ENCODE measurements around the gene CYP46A1.

Gene CYP46A1

DNA sequence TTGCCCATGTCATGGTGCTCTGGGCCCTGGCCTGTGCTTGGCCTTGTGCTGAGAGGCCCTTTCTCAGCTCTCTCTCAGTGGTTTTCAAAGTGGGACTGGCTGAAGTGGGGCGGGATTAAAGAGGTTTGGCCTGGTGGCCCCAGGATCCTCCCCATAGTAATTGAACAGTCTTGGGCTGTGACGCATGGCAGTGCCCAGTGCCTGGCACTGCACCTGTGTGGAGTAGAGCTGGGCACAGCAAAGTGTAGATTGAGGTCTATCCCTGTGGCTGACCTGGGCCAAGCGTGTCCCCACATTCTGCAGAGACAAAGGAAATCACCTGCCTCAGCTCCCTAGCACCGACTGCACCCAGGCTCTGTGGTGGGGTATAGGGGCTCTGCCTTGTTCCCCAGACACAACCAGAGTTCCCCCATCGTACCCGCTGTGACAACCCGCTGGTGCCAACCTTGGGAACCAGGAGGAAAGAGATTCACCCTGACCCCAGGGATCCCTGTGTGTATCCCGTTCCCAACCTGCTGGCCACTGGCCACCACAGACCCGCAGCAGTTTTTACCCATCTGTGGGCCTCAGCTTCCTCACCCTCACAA is 9.9 kb upstream of the CYP46A1 start:
- FAIRE-seq: no peak
- DNase-seq (ENCODE audit: insufficient read length, low spot score): no peak
- no peak for TF ChIP-seq CTCF (IDR thresholded peaks at IDR 0.05; ENCODE audit: insufficient read depth, missing control alignments)

DNA sequence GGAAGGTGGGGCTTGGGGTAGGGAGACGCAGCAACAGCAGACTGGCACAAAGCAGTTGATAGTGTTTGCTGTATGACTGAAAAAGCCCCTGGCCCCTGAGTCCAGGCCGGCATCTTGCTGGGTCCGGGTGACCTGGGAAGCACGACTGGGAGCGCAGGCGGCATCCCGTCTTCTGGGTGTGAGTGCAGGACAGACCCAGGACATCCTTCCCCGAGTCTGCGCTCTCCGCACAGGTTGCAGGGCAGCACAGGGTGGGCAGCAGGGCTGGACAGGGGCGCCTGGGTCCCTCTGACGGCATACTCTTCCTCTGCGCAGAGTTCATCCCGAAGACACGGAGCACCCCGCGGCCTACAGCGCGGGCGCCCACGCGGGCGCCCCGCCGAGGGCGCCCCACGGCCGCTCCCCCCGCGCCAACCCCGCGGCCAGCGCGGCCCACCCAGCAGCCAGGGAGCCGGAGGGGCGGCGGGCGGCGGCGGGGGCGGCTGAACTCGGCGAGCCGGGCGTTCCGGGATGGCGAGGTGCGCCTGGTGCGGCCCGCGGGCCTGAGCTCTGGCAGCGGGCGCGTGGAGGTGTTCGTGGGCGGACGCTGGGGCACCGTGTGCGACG is 9.2 kb upstream of the CYP46A1 start:
- no peak for TF ChIP-seq CTCF (IDR thresholded peaks at IDR 0.05; ENCODE audit: insufficient read depth, missing control alignments)
- DNase-seq (ENCODE audit: insufficient read length, low spot score) (no peak), FAIRE-seq (no peak)

GRCh38 chr14:99675382-99675835 is 8.7 kb upstream of the CYP46A1 start:
- FAIRE-seq (no peak), DNase-seq (ENCODE audit: insufficient read length, low spot score) (no peak)
- no peak for TF ChIP-seq CTCF (IDR thresholded peaks at IDR 0.05; ENCODE audit: insufficient read depth, missing control alignments)

DNA sequence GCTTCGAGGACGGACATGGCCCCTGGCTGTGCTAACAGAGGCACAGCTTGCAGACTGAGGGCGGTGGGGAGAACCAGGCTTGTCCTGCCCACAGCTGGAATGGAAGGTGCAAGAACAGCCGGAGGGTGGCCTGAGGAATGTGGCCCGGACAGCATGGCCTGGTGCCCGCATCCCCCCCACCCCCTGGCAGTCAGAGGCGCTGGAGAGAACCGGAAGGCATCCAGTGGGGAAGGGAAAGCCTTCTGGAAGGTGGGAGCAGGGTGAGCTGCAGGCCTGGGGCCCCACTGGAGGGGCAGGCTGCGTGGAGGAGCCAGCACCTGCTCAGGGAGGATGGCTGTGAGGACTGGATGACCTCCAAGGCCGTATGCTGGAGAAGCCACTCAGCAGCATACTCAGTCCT is 8.1 kb upstream of the CYP46A1 start:
- no peak for TF ChIP-seq CTCF (IDR thresholded peaks at IDR 0.05; ENCODE audit: insufficient read depth, missing control alignments)
- FAIRE-seq (no peak), DNase-seq (ENCODE audit: insufficient read length, low spot score) (no peak)

- DNase-seq (ENCODE audit: insufficient read length, low spot score) (no peak), FAIRE-seq (no peak)
- no peak for TF ChIP-seq CTCF (IDR thresholded peaks at IDR 0.05; ENCODE audit: insufficient read depth, missing control alignments)
These were observed 7.4 kb upstream of the CYP46A1 start for GRCh38 chr14:99676657-99677056.

DNA sequence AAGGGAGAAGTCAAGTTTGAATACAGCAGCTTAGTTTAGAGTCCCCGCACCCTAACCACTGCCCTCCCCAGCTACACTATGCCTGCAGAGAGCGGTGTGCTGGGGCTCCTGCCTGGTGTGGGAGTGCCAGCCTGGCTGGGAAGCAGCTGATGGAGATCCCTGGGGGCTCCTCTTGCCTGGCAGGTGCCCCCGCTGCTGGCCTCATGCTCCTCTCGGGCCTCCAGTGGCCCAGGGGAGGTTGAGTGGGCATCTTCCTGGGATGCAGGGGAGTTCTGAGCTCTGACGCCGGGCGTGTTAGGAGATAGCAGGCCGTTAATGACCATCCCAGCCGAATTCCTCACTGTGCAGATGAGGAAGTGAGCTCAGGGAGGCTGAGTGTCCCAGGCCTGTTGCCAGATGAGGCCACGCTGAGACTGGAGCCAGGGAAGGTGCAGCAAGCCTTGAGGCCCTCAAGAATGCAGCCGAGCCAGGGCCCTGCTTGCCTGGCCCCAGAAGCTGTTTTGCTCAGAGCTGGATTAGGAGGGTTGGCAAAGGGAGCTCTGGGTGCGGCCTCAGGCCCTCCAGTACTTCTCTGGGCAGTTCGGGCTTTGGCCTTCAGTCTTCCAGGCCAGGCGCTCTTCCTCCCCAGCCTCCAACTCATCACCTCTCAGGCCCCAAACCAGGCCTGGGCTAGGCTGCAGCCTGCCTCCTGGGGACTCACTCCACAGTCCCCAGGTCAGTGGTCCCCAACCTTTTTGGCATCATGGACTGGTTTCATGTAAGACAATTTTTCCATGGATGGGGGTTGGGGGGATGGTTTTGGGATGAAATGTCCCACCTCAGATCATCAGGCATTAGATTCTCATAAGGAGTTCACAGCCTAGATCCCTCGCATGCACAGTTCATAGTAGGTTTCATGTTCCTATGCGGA is 6.6 kb upstream of the CYP46A1 start:
- TF ChIP-seq CTCF (IDR thresholded peaks at IDR 0.05; ENCODE audit: insufficient read depth, missing control alignments): no peak
- no peak for FAIRE-seq
- no peak for DNase-seq (ENCODE audit: insufficient read length, low spot score)

Data from D721Med (cell line).